Measurements from ENCODE around the gene C17orf107.
A peak's percentile ranks its signal among the peaks of the same experiment; 100 is the strongest.
"Not testable (repeated sequence)": the region's sequence is repeated elsewhere in the genome, so short reads cannot be mapped to it uniquely, and the experiment has no call there.

C17orf107 gene

DNA sequence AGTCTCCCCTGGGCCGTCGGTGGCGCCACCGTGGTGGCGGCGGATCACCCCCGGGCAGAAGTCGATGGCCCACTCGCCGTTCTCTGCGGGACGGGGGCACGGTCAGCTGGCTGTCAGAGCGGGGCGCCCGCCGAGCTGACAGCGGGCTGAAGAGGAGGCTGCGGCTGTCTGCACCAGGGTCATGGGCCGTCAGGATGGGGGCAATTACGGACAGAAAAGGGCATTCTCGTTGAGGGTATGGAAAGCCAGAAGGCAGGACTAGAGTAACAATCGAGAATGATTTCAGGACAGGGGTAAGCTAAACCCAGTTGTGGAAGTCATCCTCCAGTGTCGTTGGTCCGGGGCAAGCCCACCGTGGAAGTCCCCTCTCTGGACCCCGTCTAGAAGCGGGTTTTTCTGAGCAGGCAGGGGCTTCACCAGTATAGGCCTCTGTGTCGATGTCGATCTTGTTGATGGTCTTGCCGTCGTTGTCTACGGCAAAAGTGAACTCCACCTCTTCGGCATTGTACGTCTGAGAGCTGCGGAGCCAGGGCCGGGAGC, 1.8 kb downstream of the C17orf107 start:
- DNase-seq = no peak

- peak; percentile 88 for DNase-seq
Measured at GRCh38 chr17:4901648-4902344, 2.5 kb downstream of the C17orf107 start.

DNA sequence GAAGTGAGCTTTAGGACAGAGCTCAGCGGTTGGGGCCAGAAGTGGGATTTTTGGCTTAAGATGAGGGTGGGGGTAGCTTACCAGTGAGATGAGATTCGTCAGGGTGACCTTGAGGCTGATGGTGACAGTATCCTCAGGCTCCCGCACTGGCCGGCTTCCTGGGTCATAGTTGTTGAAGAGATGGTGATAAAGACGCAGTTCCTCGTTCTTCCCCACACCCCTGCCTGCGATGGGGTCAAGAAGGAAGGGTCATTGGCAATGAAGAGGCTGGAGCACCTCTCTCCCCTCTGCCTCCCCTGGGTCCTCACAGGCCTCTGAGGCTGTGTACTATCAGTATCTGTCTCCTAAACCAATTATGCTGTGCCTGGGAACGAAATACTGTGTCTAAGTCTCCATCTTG, 3.2 kb downstream of the C17orf107 start:
- DNase-seq = no peak

DNA sequence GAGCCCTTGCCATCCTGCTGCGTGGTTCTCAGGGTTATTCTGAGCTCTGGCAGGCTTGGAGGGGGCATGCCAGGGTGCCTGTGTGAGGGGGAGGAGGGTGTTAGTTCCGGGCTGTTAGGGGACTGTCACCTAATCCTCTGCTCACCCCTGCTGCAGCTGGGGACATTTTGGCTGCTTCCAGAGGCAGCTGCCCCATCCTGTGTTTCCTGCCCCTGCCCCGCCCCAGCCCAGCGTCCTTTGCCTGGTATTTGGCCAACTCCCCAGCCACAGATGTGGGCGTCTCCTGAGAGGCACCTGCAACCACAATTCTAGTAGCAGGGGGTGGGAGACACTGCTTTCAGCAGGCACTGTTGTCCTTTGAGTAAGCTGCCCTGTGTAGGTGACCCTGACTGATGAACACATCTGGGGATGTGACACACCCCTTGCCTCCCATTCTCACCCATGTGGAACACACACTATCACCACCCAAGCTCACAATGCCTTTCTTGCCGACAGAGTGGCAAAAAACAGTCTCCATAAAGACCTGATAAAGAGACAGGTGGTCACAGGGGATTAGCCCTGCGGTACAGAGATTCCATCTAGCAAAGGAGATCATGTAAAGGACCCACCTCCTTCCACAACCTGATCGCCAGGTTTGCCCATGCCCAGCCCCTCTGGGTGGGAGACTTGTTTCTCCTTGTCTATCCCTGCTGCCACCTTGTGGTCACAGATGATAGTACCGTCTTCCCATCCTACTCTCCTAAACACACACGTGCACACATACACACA, 3.9 kb downstream of the C17orf107 start, which contains the start of gene CHRNE:
Gene CHRNE, minus strand, starts transcription at position 48 of the 768 bp plus-strand sequence. Its CDS starts 35 bp downstream, at position 13.
- peak; percentile 79 for DNase-seq

DNA sequence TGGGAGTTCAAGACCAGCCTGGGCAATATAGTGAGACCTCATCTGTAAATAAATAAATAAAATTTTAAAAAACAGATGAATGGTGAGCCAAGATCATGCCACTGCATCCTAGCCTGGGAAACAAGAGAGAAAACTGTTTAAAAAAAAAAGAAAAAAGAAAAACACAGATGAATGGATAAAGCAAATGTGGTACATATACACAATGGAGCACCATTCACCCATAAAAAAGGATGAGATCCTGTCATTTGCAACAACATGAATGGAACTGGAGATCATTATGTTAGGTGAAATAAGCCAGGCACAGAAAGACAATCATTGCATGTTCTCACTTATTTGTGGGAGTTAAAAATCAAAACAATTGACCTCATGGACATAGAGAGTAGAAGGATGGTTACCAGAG, 7.3 kb downstream of the C17orf107 start:
- DNase-seq = not testable (repeated sequence)

- DNase-seq = no peak
Measured at GRCh38 chr17:4908301-4908700, 9.0 kb downstream of the C17orf107 start.

- peak; percentile 96 for DNase-seq
Measured at GRCh38 chr17:4908711-4909496, 9.6 kb downstream of the C17orf107 start.

GRCh38 chr17:4913994-4914393, 14.7 kb downstream of the C17orf107 start:
- DNase-seq = no peak

DNA sequence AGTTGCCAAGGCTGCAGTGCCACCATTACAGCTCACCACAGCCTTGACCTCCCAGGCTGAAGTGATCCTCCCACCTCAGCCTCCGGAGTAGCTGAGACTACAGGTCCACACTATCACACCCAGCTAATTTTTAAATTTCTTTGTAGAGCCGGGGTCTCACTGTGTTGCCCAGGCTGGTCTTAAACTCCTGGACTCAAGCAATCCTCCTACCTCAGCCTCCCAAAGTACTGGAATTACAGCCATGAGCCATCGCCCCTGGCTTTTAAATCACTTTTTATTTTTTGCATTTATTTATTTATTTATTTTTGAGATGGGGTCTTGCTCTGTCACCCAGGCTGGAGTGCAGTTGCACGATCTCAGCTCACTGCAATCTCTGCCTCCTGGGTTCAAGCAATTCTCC, 15.2 kb downstream of the C17orf107 start:
- DNase-seq = not testable (repeated sequence)

DNA sequence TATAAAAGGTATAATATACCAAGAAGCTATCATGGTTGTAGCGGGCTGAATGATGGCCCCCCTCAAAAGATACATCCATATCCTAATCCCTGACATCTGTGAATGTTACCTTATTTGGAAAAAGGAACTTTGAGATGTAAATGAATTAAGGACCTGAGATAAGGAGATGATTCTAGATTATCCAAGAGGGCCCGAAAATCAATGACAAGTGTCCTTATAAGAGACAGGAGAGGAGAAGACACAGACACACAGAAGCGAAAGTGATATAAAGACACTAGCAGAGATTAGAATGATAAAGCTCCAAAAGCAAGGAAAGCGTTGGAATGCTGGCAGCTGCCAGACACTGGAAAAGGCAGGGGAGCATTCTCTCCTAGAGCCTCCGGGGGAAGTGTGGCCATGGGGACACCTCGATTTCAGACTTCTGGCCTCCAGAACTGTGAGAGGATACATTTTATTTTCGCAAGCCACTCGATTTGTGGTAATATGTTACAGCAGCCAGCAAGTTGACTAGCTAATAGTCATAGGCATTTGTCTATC, 20.2 kb downstream of the C17orf107 start:
- no peak for DNase-seq

DNA sequence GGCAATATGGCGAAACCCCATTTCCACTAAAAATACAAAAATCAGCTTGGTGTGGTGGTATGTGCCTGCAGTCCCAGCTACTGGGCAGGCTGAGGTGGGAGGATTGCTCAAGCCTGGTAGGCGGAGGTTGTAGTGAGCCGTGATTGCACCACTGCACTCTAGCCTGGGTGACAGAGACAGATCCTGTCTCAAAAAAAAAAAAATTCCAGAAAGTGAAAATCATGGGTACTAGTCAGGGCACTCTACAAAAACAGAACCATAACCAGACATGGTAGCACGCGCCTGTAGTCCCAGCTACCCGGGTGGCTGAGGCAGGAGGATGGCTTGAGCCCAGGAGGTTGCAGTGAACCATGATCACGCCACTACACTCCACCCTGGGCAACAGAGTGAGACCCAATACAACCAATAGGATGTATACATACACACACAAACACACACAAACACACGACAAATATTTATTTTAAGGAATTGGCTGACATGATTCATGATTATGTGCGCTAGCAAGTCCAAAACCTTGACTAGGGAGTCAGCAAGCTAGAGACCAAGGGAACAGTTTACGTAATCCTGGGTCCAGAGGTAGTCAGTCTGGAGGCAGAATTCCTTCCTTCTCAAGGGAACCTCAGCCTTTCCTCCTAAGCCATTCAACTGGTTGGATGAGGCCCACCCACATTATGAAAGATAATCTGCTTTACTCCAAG, 21.2 kb downstream of the C17orf107 start:
- DNase-seq = no peak

- DNase-seq = no peak
Measured at GRCh38 chr17:4921320-4921719, 22.0 kb downstream of the C17orf107 start.

GRCh38 chr17:4926577-4927335, 27.4 kb downstream of the C17orf107 start:
- not testable (repeated sequence) for DNase-seq

GRCh38 chr17:4928881-4929280, 29.5 kb downstream of the C17orf107 start:
- no peak for DNase-seq

GRCh38 chr17:4931963-4932362, 32.6 kb downstream of the C17orf107 start, which contains the start of gene GP1BA:
TSS of gene GP1BA (plus strand) at chr17:4932277. CDS start at chr17:4932605, 328 bp downstream.
- no peak for DNase-seq

DNA sequence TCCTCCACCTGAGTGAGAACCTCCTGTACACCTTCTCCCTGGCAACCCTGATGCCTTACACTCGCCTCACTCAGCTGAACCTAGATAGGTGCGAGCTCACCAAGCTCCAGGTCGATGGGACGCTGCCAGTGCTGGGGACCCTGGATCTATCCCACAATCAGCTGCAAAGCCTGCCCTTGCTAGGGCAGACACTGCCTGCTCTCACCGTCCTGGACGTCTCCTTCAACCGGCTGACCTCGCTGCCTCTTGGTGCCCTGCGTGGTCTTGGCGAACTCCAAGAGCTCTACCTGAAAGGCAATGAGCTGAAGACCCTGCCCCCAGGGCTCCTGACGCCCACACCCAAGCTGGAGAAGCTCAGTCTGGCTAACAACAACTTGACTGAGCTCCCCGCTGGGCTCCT, 33.4 kb downstream of the C17orf107 start:
- no peak for DNase-seq

DNA sequence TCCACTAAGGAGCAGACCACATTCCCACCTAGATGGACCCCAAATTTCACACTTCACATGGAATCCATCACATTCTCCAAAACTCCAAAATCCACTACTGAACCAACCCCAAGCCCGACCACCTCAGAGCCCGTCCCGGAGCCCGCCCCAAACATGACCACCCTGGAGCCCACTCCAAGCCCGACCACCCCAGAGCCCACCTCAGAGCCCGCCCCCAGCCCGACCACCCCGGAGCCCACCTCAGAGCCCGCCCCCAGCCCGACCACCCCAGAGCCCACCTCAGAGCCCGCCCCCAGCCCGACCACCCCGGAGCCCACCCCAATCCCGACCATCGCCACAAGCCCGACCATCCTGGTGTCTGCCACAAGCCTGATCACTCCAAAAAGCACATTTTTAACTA, 34.3 kb downstream of the C17orf107 start:
- DNase-seq = no peak

DNA sequence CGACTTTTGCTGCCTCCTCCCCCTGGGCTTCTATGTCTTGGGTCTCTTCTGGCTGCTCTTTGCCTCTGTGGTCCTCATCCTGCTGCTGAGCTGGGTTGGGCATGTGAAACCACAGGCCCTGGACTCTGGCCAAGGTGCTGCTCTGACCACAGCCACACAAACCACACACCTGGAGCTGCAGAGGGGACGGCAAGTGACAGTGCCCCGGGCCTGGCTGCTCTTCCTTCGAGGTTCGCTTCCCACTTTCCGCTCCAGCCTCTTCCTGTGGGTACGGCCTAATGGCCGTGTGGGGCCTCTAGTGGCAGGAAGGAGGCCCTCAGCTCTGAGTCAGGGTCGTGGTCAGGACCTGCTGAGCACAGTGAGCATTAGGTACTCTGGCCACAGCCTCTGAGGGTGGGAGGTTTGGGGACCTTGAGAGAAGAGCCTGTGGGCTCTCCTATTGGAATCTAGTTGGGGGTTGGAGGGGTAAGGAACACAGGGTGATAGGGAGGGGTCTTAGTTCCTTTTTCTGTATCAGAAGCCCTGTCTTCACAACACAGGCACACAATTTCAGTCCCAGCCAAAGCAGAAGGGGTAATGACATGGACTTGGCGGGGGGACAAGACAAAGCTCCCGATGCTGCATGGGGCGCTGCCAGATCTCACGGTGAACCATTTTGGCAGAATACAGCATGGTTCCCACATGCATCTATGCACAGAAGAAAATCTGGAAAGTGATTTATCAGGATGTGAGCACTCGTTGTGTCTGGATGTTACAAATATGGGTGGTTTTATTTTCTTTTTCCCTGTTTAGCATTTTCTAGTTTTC, 35.0 kb downstream of the C17orf107 start:
- DNase-seq = peak; percentile 56

GRCh38 chr17:4935650-4936049, 36.3 kb downstream of the C17orf107 start:
- DNase-seq = no peak

DNA sequence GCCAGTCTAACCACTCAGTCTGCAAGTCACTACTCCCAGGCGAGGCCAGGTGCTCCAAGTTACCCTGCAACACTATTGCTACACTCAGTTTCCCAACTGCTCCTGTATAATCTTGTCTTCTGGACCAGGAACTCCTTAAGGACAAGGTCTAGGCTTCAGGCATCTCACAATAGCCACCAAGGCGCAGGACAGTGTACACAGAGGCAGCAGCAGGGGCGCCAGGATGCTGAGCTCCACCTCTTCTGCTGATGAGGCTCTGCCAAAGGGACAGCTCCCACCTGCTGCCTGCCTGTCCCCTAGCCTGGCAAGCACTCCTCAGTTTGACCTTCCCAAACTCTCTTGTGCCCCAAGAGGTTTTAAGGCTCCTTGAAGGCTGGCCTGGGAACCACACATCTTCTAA, 37.1 kb downstream of the C17orf107 start:
- DNase-seq = no peak
